ENCODE measurements around the gene MUCL1.

Gene MUCL1

DNA sequence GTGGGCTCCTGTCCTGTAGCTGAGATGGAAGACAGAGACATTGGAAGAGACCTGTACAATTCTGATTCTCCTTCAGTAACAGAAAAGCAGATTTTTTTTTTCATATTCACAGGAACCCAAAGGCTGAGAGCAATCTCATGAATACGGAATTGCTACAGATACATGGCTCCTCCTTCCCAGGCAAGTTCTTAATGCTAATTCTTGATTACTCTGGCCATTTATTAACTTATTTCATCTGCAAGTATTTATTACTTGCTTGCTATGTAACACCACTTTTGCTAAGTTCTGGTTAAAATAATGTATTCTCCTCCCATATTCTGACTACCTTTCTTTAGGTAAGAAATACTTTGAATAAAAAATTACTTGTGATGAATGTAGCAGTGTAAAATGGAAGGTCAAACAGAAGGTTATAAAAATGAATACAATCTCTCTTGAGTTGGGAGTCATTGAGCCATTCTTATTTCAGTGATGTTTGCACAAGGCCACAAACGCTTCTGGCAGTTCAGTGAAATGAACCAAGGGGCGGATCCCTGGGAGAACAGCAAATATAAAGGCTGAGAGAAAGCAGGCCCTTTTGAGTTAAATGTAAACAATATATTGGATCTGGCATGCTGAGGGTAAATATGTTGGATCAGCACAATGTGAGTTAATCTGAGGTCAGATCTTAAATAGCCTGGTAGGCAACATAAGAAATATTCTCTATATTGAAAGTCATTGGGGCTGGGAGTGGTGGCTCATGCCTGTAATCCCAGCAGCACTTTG, 37.6 kb downstream of the MUCL1 start:
- no peak for DNase-seq (ENCODE audit: low read depth in 2 of 2)
